ENCODE results near the gene KIAA0408.
"Not testable (repeated sequence)": the region's sequence is repeated elsewhere in the genome, so short reads cannot be mapped to it uniquely, and the experiment has no call there.

DNA sequence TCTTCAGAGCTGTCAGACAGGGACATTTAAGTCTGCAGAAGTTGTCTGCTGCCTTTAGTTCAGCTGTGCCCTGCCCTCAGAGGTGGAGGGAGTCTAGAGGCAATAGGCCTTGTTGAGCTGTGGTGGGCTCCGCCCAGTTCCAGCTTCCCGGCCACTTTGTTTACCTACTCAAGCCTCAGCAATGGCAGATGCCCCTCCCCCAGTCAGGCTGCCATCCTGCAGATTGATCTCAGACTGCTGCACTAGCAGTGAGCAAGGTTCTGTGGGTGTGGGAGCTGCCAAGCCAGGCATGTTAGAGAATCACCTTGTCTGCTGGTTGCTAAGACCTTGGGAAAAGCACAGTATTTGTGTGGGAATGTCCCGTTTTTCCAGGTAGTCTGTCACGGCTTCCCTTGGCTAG is 46.1 kb downstream of the KIAA0408 start:
- TF ChIP-seq CTCF (IDR thresholded peaks at IDR 0.05; ENCODE audit: low read depth, low read length); POLR2A (IDR thresholded peaks at IDR 0.05; ENCODE audit: extremely low read depth, insufficient read length); MAX (IDR thresholded peaks at IDR 0.05; ENCODE audit: low read depth, low read length): not testable (repeated sequence)
